Gastrocnemius medialis (tissue), 4 donors: ENCODE data around the gene CCDC91.

Experiments
- POLR2A ChIP-seq, 2 donors: fragments of 450-650 bp; IDR thresholded peaks; one replicate each; pipeline ENCODE4 v1.6.1; 2017; ENCODE audit warnings: antibody characterized with exemption in 2 of 2, mild to moderate bottlenecking in 2 of 2, moderate library complexity in 2 of 2
- TF ChIP-seq, protein P1 (sequence below), 5 experiments: fragments of 450-650 bp in 3 of 5; fragments of 200-600 bp in 2 of 5; sonication (generic) in 2 of 5; IDR thresholded peaks in 4 of 5; conservative IDR thresholded peaks in 1 of 5; 1 replicate in 4 of 5; 2 replicates in 1 of 5; pipeline ENCODE4 v1.5.1; 2016 to 2019; ENCODE audit warnings: antibody characterized with exemption in 5 of 5, mild to moderate bottlenecking in 3 of 5, moderate library complexity in 3 of 5

DNA sequence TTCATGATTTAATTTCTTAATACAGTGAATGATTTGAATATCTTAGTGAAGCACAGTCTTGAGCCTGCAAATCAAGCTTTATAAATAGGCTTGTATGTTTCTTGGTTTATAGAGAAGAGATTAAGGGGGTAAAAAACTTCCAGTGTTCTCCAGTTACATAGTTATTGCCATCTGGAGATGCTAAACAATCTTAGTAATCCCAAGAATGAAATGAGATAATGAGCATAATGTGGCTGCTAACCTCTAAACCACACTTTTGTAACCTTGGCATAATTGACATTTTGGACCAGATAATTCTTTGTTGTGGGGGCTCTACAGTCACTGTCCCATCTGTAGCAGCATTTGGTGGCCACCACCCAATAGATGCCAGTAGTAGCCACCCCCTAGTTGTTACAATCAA, 316.8 kb downstream of the CCDC91 start:
- TF ChIP-seq, protein P1, sequence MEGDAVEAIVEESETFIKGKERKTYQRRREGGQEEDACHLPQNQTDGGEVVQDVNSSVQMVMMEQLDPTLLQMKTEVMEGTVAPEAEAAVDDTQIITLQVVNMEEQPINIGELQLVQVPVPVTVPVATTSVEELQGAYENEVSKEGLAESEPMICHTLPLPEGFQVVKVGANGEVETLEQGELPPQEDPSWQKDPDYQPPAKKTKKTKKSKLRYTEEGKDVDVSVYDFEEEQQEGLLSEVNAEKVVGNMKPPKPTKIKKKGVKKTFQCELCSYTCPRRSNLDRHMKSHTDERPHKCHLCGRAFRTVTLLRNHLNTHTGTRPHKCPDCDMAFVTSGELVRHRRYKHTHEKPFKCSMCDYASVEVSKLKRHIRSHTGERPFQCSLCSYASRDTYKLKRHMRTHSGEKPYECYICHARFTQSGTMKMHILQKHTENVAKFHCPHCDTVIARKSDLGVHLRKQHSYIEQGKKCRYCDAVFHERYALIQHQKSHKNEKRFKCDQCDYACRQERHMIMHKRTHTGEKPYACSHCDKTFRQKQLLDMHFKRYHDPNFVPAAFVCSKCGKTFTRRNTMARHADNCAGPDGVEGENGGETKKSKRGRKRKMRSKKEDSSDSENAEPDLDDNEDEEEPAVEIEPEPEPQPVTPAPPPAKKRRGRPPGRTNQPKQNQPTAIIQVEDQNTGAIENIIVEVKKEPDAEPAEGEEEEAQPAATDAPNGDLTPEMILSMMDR (IDR thresholded peaks at IDR 0.05 in 4 of 5, conservative IDR thresholded peaks at IDR 0.05 in 1 of 5), result no peak
- no peak for TF ChIP-seq POLR2A (IDR thresholded peaks at IDR 0.05)
